Measurements from ENCODE around the gene LSG1. TPM values are rescaled to one million over a fixed set of nuclear protein-coding genes. Genes with fewer than 3 reads are reported as not detected.
"Not testable (repeated sequence)": the region's sequence is repeated elsewhere in the genome, so short reads cannot be mapped to it uniquely, and the experiment has no call there.

Gene LSG1
- total RNA-seq, 1 donor from 2014 or later: 51.0 TPM

DNA sequence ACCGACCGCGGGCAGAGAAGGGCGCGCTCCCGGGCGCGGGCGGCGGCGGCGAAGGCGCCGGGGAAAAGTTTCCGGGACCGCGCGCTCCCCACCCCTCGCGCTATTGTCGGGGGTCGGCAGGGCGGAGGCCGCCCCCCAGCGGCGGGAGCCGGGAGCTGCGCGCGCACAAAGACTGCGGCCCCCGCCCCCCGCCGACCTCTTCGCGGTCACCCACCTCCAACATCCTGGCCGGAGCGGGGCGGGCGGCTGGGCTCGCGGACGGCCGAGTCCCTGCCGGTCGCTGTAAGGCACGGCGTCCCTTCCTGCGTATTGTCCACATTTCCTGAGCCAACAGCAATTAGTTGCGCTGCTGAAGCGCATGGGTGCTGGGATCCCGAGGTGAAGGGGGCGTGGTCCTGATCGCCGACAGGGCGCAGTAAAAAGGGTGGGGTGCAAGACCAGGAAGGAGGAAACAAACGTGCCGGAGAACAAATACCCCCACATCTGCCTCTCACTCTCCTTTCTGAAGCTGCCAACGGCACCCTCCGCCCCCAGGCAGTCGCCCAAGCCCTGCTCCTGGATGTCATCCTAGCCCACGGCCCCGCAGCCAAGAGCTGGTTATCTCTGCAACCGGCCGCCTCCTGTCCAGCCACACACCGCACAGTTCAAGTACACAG lies 38.5 kb downstream of the LSG1 start, which contains the start of gene TMEM44:
TSS of gene TMEM44 (minus strand) at position 71 of the 656 bp plus-strand sequence. CDS start 204 bp downstream, outside the sequence.
- H3K27me3 Mint-ChIP-seq: no peaks in the 10 kb centered on the region
- H3K4me1 Mint-ChIP-seq (ENCODE audit: low read depth): peaks cover 1% of the 10 kb centered on the region
- peak; percentile 82 for TF ChIP-seq CTCF (IDR thresholded peaks at IDR 0.05; ENCODE audit: unreplicated experiment)
- H3K27ac Mint-ChIP-seq: peak within 1 kb of the TSS; percentile 93
- H3K9me3 Mint-ChIP-seq (ENCODE audit: low read depth): no peaks in the 10 kb centered on the region
- DNase-seq (ENCODE audit: low spot score, unreplicated experiment): peak; percentile 82
- H3K4me3 Mint-ChIP-seq (ENCODE audit: low read depth): peak within 1 kb of the TSS; percentile 83
- peaks cover 12% of the 10 kb centered on the region for H3K36me3 Mint-ChIP-seq (ENCODE audit: insufficient read depth)

GRCh38 chr3:194632809-194633348 lies 39.1 kb downstream of the LSG1 start:
- H3K9me3 Mint-ChIP-seq (ENCODE audit: low read depth): no peaks in the 10 kb centered on the region
- H3K27me3 Mint-ChIP-seq: no peaks in the 10 kb centered on the region
- TF ChIP-seq CTCF (IDR thresholded peaks at IDR 0.05; ENCODE audit: unreplicated experiment): no peak
- peak overlapping the region; percentile 81 for H3K27ac Mint-ChIP-seq
- DNase-seq (ENCODE audit: low spot score, unreplicated experiment): no peak
- peaks cover 18% of the 10 kb centered on the region for H3K36me3 Mint-ChIP-seq (ENCODE audit: insufficient read depth)
- peaks cover 1% of the 10 kb centered on the region for H3K4me1 Mint-ChIP-seq (ENCODE audit: low read depth)
- H3K4me3 Mint-ChIP-seq (ENCODE audit: low read depth): peak overlapping the region; percentile 83

- Mint-ChIP-seq H3K27me3 (no peaks in the 10 kb centered on the region), H3K9me3 (ENCODE audit: low read depth) (no peaks in the 10 kb centered on the region), H3K36me3 (ENCODE audit: insufficient read depth) (peaks cover 20% of the 10 kb centered on the region), H3K27ac (peak overlapping the region; percentile 81), H3K4me1 (ENCODE audit: low read depth) (peaks cover 1% of the 10 kb centered on the region), H3K4me3 (ENCODE audit: low read depth) (peak overlapping the region; percentile 83)
- TF ChIP-seq CTCF (IDR thresholded peaks at IDR 0.05; ENCODE audit: unreplicated experiment): no peak
- no peak for DNase-seq (ENCODE audit: low spot score, unreplicated experiment)
Measured at GRCh38 chr3:194632226-194632808, 39.7 kb downstream of the LSG1 start.

- TF ChIP-seq CTCF (IDR thresholded peaks at IDR 0.05; ENCODE audit: unreplicated experiment): no peak
Measured at GRCh38 chr3:194631696-194632095, 40.3 kb downstream of the LSG1 start.

DNA sequence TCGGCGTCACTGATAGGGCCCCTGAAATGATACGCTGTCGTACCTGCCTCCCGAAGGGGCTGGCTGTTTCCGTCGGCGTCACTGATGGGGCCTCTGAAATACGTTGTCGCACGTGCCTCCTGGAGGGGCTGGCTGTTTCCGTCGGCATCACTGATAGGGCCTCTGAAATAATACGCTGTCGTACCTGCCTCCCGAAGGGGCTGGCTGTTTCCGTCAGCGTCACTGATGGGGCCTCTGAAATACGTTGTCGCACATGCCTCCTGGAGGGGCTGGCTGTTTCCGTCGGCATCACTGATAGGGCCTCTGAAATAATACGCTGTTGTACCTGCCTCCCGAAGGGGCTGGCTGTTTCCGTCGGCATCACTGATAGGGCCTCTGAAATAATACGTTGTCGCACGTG lies 41.3 kb downstream of the LSG1 start:
- peaks cover 22% of the 10 kb centered on the region for H3K36me3 Mint-ChIP-seq (ENCODE audit: insufficient read depth)
- H3K9me3 Mint-ChIP-seq (ENCODE audit: low read depth); H3K4me3 Mint-ChIP-seq (ENCODE audit: low read depth); H3K4me1 Mint-ChIP-seq (ENCODE audit: low read depth); H3K27me3 Mint-ChIP-seq; DNase-seq (ENCODE audit: low spot score, unreplicated experiment); H3K27ac Mint-ChIP-seq: not testable (repeated sequence)

More at GRCh38 chr3:194631696-194632095, 40.3 kb downstream of the LSG1 start:
- no peaks in the 10 kb centered on the region for H3K9me3 Mint-ChIP-seq (ENCODE audit: low read depth)
- no peak for DNase-seq (ENCODE audit: low spot score, unreplicated experiment)
- no peak overlapping the region for H3K27ac Mint-ChIP-seq
- H3K4me3 Mint-ChIP-seq (ENCODE audit: low read depth): peak overlapping the region; percentile 83
- no peaks in the 10 kb centered on the region for H3K27me3 Mint-ChIP-seq
- H3K4me1 Mint-ChIP-seq (ENCODE audit: low read depth): peaks cover 1% of the 10 kb centered on the region
- peaks cover 21% of the 10 kb centered on the region for H3K36me3 Mint-ChIP-seq (ENCODE audit: insufficient read depth)

Data from progenitor cell of endocrine pancreas (in vitro differentiated cells).